ENCODE measurements around the gene SOX2.

The SOX2 gene

GRCh38 chr3:181722766-181723425 lies 11.2 kb downstream of the SOX2 start:
- DNase-seq (ENCODE audit: low spot score), result no peak

DNA sequence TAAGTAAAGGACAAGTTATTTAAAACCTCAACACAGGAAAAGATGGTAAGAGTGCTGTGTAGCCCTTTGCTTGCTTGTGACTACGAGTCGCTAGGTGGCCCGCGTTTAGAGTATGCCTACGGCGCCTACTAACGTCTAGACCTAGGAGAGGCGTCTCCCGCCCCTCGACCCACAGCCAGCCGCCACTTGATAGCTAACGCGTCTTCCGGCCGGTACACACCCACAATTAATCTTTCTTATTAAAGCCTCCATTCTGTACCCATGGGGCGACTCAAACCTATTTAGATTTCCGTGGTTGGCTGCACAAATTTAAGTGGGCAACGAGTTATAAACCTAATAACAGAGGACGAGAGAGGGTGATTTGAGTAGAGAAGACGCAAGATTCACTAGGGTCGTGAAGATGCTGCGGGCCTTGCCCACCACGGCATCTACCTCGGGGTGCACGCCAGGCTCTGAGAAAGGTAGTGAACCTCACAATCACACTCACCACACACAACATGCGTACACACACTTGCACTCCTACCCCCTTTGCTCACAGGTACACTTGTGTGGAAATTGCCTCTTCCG lies 12.0 kb downstream of the SOX2 start:
- DNase-seq (ENCODE audit: low spot score), result no peak

- no peak for DNase-seq (ENCODE audit: low spot score)
Observed at GRCh38 chr3:181724192-181724965, 12.7 kb downstream of the SOX2 start.

DNA sequence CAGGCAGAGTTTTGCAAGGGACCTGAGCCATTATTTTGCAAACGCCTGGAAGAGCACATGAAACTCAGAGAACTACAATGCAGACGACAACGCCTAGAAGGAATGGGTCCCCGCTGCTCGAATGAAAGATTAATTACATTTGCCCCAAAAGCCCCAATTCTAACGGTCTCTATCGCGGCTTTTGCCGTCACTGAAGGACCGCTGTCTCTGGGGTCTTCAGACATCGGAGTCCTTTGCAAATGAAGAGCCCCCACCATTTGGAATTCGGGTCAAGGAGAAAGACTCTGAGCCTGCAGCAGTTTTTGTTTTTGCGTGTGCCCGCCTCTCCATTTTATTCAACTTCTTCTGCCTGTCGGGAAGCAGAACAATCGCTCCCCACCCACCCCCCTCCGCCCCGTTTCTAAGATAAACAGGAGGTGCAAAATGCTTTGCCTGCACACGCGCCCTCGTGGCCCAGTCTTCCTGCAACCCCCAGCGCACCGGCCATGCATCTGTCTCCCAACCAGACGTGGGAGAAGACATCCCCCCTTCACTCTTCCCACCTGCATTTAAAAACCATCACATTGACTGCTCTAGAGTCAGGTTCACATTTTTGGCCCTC lies 13.5 kb downstream of the SOX2 start:
- no peak for DNase-seq (ENCODE audit: low spot score)

- no peak for DNase-seq (ENCODE audit: low spot score)
Observed at GRCh38 chr3:181725830-181726229, 14.1 kb downstream of the SOX2 start.

DNA sequence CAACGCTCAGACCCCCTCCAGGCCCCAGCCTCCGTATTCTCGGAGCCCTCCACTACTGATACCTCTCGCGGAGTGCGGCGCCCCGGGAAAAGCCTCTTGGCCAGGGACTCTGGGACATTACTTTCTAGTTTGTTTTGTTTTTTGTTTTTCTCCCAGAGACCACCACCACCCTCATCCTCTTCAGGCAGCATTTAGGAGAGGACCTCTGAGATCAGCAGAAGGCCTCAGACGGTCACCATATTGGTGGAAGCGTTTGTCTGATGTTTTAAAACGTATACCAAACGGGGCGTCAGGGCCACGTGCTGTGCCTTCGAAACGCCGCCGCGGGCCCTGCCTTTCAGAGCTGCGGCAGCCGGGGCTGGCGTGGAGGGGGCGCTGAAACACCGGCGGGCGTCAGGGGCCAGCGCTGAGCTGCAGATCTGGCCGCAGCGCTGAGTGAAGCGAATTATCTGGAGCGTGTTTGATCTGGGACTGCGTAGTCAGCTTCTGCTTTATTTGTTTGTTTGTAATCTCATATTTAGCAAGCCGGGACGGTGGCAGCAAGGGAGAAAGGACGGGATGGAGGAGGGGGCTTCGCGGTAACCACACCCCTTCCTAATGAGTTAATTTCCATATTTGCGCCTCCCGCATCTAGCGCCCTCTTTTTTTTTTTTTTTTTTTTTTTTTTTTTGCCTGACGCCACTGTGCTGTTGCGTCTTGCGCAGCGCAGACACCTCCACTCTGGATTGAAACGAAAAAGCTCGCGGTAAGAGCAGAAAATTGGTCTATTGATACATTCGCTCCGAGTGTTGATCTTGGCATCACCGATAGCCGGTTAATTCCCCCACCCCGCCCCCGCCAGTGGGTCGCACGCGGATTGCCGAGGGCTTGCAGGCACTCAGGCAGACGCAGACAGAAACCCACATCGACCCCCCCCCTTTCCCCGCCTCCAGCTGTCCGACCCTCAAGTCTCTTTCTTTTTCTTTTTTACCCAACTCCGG lies 14.9 kb downstream of the SOX2 start:
- DNase-seq (ENCODE audit: low spot score), result no peak

- no peak for DNase-seq (ENCODE audit: low spot score)
Observed at GRCh38 chr3:181727341-181728032, 15.8 kb downstream of the SOX2 start.

GRCh38 chr3:181728470-181729340 lies 17.0 kb downstream of the SOX2 start:
- no peak for DNase-seq (ENCODE audit: low spot score)

GRCh38 chr3:181729341-181729869 lies 17.7 kb downstream of the SOX2 start:
- no peak for DNase-seq (ENCODE audit: low spot score)

DNA sequence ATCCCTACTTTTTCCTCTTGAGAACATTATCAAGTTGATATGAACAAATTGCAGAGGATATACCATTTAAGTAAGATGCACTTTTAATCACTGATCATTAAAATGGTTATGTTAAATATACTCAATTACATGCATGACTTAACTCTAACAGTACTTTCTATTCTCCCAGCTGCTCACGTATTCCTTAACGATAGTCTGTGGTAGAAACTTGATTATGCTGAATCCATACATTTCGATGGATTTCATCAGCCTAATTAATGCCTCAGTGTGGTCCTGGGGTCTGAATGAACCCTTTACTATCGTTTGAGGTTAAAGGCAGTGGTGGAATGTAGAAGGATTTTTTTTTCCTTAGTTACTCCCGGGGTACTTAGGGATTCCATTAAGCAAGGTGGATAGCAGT lies 18.6 kb downstream of the SOX2 start:
- DNase-seq (ENCODE audit: low spot score), result no peak

GRCh38 chr3:181730934-181731333 lies 19.2 kb downstream of the SOX2 start:
- no peak for DNase-seq (ENCODE audit: low spot score)

GRCh38 chr3:181735911-181736310 lies 24.2 kb downstream of the SOX2 start:
- DNase-seq (ENCODE audit: low spot score), result no peak

- no peak for DNase-seq (ENCODE audit: low spot score)
Observed at GRCh38 chr3:181738551-181738950, 26.8 kb downstream of the SOX2 start.

GRCh38 chr3:181739628-181740027 lies 27.9 kb downstream of the SOX2 start:
- DNase-seq (ENCODE audit: low spot score), result no peak

DNA sequence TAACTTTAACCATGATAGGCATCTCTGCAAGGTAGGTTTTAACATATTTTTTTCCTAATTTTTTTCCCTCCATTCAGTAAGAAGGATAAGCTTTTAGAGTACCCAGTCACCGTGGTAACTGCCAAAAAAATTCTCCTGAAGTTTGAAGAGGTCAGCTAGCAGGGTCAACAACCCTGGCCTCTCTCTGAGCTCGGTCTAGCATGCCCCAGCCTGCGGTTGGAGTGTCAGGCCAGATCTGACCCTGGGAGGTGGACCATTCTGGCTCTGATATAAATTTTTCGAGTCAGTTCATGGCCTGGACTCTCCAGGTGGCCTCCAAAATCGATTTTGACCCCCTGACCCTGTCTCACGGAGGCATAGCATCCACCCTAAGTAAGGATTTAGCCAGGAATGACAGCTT lies 29.7 kb downstream of the SOX2 start:
- DNase-seq (ENCODE audit: low spot score), result no peak

DNA sequence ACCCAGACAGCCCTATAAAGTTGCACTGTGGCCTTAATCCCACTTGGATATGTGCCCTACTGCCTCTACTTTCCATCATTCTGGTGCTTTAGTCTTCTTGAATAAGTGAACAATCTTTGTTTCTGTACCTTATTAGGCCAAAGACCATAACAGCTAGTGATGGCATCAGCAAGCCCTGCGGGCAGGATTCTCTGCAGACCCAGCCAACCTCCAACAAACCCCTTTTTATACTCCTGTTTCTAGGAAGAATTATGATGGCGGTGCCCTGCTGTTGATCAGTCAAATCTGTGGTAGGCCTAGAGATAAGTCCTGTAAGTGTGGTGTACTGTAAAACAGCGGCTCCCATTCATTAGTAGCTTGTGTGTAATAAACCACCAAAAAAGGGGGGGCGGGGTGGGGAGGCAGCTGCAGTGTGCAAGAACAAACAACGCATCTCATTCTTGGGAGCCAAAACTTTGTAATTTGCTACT lies 40.5 kb downstream of the SOX2 start:
- DNase-seq (ENCODE audit: low spot score), result no peak

- no peak for DNase-seq (ENCODE audit: low spot score)
Observed at GRCh38 chr3:181753391-181753790, 41.7 kb downstream of the SOX2 start.

- DNase-seq (ENCODE audit: low spot score), result no peak
Observed at GRCh38 chr3:181755959-181756358, 44.2 kb downstream of the SOX2 start.

DNA sequence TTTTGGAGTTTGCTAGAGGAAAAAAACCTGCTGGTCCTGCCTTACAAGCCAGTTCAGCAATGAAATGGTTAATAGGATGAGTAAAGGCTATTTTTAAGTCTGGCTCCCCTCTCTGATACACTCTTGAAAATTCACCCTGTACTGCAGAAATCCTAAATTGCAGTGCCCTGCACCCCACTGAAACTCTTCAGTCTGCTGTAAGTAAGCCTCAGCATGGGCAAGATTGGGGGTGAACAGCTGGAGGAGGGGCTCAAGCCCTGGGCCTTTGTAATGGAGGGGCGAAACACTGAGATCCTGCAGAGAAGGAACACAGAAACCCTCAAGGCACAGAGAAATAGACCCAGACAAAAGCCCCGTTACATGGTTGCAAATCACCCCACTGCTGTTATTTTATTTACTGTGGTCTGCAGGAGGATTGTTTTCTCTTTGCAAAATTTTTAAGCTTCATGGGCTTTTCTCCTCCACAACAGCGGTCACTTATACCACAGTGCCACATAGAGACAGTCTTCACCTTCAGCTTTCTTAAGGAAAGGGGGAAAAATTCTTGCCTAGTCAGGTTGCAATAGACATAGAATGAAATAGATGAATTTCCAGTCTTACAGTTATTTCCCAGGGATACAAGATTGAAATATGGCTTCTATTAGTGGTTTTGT lies 45.0 kb downstream of the SOX2 start:
- no peak for DNase-seq (ENCODE audit: low spot score)
